ENCODE measurements around the gene STK32B. TPM values are rescaled to one million over a fixed set of nuclear protein-coding genes. Genes with fewer than 3 reads are reported as not detected.

STK32B gene
- total and polyA plus RNA-seq, 2 of the 8 experiments (the other 6 are each of a cell fraction or from before 2014, with no cell fraction given): 2.3 to 2.5 TPM

- TF ChIP-seq CHD7 (IDR thresholded peaks at IDR 0.05; ENCODE audit: insufficient replicate concordance, low read length) (no peak), SP2 (IDR thresholded peaks at IDR 0.05; ENCODE audit: low read length) (no peak), KDM1A (IDR thresholded peaks at IDR 0.05; ENCODE audit: borderline replicate concordance, low read length) (no peak)
Measured at GRCh38 chr4:5277079-5277478, 225.8 kb downstream of the STK32B start (continued).

Measured in H1 (cell line).